NCI-H2029 treated with DMSO at 0.1 percent for 48 hours (cell line): ENCODE results near the gene COL23A1.

Experiments
- DNase-seq: peaks from one replicate; lab custom pipeline; 2025; lab: John Stamatoyannopoulos, UW

The COL23A1 gene

DNA sequence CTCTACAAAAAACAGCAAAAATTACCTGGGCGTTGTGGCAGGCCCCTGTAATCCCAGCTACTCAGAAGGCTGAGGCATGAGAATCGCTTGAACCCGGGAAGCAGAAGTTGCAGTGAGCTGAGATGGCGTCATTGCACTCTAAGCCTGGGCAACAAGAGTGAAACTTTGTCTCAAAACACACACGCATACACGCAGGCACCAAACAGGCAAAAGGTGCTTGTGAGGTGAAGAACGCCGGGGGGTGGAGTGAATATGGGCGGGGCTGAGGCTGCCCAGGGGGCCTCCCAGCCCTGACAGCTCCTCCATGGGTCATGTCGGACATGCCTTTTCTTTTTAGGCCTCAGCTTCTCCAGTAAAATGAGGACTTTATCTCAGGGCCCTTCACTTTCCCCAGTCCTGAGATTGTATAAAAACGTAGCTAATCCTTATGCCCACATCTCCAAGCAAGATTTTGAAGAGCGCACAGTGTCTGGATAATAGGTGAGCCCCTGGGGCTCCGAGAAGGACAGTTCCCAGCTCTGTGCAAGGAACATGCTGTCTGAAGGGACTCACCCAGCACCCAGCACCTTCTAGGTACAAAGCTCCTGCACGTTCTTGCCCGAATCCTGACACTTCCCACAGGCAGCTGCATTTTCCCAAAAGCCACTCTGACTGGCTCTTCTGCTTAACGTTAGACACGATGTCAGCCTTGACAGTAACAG is 168.3 kb downstream of the COL23A1 start:
- no peak for DNase-seq

DNA sequence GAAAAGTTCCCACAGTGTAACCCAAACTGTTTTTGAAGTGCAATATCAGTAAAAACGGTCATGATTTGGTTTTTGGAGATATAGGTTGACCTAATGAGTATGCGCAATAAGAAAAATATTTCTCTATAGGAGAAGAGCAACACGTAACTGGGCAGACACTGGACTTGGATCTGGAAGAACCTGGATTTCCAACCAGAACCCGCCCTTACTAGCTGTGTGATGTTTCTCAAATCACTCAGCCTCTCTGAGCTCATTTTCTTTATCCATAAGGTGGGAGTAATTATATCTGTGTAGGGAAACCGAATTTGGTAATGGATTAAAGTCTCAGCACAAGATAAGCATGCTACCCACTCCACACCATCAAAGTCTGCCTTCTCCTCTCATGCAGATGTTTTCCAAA is 169.1 kb downstream of the COL23A1 start:
- DNase-seq = no peak

DNA sequence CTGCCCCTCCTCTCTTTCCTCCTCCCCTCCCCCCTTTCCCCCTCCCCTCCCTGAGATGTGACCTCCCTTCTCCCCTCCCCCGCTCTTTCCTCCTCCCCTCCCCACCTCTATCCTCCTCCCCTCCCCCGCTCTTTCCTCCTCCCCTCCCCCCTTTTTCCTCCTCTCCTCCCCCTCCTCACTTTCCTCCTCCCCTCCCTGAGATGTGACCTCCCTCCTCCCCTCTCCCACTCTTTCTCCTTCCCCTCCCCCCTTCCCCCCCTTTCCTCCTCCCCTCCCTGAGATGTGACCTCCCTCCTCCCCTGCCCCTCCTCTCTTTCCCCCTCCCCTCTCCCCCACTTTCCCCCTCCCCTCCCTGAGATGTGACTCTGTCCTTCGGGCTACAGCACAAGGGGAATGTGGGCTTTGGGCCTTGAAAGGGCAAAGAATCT is 169.8 kb downstream of the COL23A1 start:
- DNase-seq = no peak

DNA sequence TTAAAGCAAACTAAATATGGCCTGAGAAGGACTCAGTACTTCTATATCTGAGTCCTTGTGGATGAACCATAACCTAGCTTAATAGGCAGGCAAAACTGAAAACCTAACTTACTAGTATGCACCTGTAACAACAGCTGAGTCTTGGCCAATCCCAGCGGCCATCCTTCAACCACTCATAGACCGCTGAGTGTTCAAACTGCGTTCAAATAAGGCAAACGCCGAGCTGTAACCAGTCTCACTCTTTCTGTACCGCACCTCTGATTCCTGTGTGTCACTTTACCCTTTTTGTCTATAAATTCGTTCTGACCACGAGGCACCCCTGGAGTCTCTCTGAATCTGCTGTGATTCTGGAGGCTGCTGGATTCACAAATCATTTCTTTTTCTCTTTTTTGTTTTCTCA is 170.5 kb downstream of the COL23A1 start:
- DNase-seq = no peak

DNA sequence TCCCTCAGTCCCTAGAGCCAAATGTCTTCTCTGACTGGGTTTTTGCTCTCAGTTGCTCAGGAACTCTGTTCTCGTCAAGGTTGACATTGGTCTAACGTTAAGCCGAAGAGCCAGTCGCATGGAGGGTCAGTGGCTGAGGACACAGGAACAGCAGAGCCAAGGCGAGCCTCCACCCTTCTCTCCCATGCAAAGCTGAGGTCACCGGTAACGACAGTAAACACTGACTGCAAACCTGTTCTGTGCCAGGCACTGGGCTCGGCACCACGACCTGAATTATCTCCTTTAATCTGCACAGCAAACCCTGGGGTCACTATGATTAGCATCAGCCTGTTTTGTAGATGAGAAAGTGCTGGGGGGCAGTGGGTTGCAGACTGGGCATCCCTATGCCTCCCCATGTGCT is 171.0 kb downstream of the COL23A1 start:
- no peak for DNase-seq

DNA sequence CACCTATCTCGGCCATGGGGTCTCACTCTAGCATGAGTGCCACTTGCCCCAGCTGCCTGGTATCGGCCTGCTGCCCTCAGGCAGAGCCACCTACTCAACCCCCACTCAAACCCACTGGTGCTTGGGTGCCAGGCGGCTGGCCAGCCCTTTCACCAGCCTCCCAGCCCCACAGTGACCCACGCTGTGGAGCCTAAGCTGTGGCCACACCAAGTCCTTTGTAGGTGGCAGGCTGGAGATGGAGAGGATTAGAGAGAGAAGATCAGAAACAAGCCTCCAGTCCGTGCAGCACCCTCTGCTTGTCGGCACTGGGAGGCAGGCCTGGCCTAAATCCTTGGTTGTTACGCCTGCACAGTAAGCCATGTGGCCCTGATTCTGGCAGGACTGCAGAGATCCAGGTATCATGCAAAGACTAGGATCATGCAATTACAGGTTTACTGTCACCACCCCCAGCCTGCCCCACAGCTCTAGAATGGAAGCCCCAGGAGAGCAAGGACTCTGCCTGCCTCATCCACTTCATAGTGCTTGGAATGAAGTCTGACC is 171.7 kb downstream of the COL23A1 start:
- DNase-seq = no peak

DNA sequence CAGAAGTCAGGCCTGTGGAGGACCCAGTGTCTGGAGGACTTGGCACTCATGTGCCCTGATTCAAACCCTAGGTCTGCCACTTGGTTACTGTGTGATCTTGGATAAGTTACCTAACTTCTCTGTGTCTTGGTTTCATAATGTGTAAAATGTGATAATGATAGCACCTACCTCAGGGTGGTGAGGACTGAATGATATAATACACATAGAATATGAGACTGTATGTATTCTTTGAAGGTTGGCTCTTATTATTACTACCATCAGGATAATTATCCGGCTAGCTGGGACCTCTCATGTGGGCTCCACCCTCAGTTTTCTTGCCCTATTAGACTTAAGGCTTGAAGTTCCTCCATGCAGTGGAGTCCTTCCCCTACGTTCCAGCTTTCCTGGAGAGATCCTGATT is 172.2 kb downstream of the COL23A1 start:
- no peak for DNase-seq

DNA sequence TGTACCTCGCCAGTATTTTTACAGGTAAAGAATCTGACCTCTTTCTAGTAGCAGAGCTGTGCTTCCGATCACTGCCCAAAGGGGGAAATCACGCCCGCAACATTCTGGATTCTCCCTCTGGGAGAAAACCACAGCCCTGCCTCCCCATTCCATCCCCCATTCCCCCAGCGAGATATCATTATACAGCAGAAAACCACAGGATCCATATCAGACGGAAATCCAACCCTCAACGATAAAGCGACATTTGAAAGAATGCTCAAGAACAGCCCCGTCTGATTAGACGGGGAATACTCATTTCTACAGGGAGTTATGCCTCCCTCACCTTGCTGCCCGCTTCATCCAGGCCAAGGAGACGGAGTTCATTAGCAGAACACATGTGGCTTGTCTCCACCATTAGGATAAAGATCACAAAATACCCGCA is 172.8 kb downstream of the COL23A1 start:
- DNase-seq = no peak

DNA sequence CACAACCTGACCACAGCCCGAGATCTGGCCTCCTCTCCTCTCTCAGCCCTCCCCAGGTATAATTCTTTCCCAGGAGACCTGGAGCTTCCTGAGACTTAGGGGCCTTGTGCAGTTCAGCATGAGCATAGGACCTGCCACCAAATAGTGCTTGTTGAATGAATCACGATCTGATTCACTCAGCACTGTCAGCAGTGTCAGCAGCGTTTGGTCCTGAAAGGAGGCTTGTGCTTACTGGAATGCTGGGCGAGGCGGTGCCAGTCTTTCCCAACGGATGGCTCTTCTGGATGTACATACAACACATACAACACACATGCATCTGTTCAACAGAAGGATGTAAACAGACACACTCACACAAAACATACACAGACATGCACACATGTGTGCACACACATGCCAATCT is 173.3 kb downstream of the COL23A1 start:
- no peak for DNase-seq

DNA sequence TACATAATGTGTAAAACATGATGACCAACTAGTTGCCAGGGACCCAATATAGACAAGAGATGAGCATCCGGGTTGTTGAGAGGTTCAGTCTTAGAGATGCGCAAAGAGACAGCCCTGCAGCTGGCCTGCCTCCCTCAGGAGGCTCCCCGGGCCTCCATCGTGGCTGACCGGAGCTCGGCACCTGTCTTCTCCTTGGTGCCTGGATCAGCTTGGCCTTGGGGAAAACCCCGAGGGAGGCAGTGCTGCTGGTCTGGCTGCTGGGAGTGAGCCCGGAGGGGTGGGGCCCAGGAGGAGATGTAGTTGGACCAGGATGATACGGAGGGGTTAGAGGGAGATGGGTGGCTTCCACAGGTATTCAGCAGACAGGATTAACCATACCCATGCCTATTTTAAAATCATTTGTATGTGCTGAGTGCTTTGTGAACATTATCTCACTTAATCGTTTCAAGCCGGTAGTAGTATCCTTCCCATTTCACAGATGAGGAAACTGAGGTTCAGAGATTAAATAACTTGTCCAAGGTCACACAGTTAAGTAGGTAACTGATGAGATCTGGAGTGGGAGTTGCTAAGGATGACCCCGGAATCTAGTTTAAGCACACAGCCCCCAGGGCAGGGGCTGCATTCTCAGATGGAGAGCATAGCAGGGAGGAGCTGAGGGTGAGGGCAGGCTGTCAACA is 173.8 kb downstream of the COL23A1 start:
- DNase-seq = no peak

DNA sequence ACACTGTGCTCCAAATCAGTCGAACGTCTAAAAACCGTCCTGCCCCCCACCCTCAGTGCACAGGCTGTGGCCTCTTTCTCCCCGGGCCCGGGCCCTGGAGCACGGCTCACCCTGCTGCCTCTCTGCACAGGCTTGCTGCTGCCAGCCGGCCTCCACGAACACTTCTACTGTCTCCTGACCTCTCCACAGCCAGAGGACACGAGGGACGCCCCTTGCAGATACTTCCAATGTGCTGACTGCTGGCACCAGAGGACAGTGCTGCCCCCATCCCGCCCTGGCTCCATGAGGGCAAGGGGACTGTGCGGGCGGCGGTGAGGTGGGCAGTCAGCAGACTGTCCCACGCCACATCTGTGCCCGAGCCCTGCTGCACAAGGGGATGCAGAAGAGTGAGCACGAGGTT is 174.8 kb downstream of the COL23A1 start:
- no peak for DNase-seq

DNA sequence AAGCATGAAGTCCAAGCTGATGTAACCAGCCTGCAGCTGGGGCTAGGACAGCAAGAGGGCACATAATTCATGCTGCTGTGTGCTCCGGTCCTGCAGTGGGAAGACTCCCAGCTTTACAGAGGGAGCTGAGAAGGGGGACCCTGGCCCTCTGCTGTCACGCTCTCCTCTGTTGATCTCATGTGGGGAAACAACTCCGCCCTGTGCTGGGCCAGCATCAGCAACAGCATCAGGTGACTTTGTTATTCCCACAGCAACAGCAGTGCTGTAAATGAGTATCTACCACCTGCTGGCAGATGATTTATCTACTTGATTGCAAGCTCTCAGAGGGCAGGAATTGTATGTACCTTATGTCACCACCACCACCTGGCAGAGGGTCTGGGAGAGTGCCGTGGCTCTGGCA is 176.2 kb downstream of the COL23A1 start:
- DNase-seq = no peak

DNA sequence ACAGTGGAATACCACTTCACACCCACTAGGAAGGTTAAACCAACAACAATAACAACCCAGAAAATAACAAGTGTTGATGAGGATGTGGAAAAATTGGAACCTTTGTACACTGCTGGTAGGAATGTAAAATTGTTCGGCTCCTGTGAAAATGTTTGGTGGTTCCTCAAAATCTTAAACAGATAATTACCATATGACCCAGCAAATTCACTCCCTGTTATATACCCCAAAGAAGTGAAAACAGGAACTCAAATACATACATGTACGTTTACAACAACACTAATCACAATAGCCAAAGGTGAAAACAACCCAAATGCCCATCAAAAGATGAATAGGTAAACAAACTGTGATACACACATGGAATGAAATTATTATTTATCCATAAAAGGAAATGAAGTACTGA is 179.1 kb downstream of the COL23A1 start:
- DNase-seq = no peak

DNA sequence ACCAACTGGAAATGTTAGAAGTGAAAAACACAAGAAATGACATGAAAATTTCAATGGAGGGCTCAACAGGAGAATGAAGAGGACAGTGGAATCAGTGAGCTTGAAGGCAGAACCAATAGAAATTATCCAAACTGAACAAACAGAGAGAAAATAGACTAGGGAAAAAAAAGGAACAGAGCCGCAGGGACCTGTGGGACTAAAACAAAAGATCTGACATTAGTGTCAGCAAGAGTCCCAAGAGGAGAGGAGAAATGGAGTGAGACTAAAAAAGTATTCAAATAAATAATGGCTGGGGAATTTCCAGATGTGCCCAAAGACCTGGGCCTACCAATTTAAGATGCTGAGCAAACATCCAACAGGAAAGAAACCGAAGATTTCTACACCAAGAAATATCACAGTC is 182.5 kb downstream of the COL23A1 start:
- no peak for DNase-seq

DNA sequence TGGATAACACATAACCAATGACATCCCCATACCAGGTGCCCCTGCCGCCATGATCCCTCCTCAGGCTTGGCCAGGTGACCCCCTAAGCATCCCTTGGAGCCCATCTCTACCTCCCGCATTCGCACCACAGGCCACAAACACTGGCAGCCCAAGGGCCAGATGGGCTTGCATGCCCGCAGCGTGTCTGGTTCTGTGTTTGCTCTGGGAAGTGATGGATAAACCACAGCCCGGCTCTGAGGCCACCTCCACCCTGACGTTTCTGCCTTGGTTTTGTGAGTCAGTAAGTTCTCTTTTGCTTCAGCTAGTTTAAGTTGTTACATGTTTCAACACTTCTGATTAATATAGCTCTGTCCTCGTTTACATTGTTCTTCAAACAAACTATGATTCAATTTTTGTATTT is 185.2 kb downstream of the COL23A1 start:
- DNase-seq = no peak

DNA sequence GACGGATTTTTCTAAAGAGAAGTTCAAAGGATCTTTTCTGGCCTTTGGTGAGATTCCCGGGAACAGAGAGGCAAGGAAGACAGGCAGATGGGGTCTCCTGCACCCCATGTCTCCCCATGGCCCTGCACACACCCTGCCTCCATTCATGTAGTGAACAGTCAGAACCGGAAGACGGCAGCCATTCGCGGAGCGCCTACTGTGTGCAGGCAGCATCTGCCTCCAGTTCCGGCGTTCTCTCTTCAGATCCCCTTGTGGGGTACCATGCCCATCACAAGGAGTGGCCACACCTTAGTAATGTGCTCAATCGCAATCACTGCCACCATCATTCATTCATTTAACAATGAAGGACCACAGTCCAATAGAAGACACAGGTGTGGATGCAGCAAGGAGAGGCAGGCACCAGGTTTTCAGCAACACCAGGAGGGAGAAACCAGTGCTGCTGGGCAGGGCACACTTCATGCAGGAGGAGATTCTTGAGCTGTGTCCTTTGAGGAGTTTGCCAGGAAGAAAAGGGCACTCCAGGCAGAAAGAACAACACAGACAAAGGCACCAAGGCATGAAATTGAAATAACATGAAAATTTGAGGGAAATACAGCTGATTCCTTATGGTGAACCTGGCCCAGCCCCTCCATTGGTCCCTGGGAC is 186.1 kb downstream of the COL23A1 start:
- DNase-seq = no peak

DNA sequence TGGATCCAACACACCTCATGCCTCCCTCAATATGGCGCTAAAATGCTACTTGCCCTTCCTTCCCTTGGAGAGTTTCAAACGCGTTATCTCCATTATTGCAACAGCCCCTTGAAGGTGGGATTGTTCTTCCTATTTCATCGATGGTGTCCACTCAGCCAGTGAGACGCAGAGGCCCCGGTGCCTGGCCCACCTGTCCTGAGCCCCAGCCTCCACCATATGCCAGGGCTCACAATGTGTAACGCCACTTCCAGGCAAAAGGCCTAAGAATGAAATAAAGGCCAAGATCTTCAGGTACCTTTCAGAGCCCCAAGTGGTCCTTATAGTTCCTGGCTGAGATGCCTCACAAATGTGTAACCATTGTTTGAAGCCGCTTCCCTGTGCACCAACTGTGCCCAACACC is 186.8 kb downstream of the COL23A1 start:
- DNase-seq = no peak

DNA sequence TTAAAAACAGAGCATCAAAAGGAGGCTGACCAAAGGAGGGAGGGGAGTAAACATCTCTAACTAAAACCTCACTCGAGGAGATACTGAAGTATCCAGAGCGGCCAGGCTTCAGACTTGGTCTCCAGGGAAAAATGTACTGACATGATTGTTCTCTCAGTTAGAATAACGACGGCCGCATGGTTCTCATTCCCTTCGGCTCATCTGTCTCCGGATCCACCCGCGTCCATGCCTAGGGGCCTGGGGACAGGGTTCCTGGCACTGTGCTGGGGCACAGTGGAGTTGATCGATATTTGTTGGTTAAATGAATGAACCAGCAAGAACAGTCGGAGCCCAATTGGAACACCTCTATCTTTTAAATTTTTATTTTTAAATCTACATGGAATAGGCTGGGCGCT is 190.5 kb downstream of the COL23A1 start:
- DNase-seq = no peak

DNA sequence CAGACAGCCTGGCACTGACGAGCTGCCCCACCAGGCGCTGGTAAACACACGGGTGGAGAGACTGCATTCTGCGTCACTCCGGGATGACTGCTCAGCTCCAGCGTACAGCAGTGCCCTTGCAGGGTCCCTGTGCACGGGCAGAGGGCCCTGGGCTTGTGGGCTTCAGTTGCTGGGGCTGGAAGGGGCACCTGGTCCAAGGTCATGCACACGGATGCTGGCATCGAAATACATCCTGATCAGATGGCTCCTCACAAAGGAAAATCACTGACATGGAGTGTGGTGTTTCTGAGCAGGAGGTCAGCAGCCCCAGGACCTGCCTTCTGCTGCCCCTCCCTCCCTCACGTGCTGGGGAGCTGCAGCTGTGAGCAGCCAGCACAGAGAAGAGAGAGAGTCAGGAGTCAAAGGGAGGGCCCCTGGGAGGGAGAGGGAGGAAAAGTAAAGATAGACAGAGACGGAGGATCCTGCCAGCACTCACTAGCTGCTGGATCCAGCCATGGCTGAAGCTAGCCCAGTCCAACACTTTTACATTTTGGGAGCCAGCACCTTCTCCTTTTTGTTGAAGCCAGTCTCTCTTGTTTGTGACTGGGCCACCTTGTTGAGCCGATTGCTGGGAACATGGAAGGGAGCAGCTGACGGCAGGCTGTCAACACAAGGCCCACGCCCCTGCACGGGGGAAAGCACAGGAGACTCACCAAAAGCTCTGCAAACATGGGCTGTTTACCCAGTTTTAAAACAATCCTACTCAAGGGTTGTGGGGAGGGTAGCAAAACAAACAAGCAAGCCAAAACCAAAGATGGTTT is 191.1 kb downstream of the COL23A1 start:
- no peak for DNase-seq

DNA sequence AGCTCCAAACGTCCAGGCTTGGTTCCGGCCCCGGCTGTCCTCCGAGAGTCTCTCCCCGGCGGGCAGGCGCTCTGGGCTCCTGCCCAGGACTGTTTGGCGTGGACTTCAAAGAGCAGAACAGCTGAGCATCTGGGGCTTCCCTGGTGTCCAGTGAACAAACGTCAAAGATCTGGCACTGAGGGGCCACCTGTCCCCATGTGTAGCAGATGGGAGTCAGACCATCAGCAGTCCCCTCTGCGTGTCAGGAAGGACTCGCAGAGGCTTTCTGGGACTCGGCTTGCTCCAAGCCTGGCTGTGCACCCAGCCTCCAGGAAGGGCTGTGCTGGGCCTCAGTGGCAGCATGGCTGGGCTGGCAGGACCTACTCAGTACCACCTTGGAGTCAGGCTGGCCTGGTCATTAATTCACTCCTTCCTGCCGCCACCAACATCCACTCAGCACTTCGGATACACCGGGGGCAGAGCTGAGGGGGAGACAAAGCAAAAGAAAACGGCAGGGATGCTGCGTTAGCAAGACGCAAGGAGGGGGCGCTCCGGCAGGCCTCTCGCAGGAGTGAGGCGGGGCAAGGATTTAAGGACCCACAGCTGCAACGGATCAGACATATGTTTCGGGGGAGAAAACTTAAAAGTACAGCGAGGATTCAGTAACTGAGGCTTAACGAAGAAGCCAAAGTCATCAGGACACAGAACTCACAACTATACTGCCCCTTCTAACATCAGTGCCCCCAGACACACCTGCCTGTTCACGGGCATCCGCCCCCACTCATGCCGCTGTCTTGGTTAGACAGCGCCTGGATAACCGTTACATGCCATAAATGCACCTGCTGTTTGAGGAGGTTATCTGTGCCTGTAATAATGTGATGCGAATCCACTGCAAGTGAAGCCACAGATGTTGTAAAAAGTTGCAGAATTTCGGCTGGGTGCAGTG is 193.1 kb downstream of the COL23A1 start:
- no peak for DNase-seq

DNA sequence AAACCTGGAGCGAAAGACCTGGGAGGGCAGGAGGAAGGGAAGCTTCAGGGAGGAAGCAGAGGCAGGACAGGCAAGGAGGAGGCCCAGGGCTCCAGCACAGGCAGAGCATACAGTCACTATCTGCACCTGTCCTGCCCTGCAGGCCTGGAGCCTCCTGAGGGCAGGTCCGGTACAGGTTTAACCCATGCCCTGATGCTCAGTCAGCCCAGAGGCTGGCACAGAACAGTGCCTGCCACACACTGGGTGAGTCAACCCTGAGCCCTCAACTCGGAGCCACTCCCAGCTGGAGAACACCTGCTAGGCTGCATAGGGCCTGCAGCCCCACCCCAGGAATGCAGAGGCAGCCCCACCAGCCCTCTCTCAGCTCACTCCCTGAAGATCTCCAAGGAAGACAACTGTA is 196.1 kb downstream of the COL23A1 start:
- no peak for DNase-seq
